Astrocyte of the hippocampus (primary cell): Measurements from ENCODE around the gene TMED9.
"Not testable (repeated sequence)": the region's sequence is repeated elsewhere in the genome, so short reads cannot be mapped to it uniquely, and the experiment has no call there.

ENCODE experiments used
- DNase-seq: peaks from one replicate; pipeline ENCODE4 v3.0.0; 2011; ENCODE audit warnings: low read depth, low spot score

The TMED9 gene

GRCh38 chr5:177592010-177592834 is at the start of gene TMED9:
TSS of gene TMED9 (plus strand) at chr5:177592203. CDS start at chr5:177592215, 12 bp downstream.
- peak; percentile 96 for DNase-seq

GRCh38 chr5:177542816-177543465 is 49.1 kb upstream of the TMED9 start:
- DNase-seq: no peak

GRCh38 chr5:177545487-177546257 is 46.3 kb upstream of the TMED9 start:
- DNase-seq: no peak

GRCh38 chr5:177546258-177546741 is 45.7 kb upstream of the TMED9 start:
- DNase-seq: peak; percentile 93

- no peak for DNase-seq
These were observed 44.3 kb upstream of the TMED9 start for GRCh38 chr5:177547736-177548135.

- DNase-seq: no peak
These were observed 43.5 kb upstream of the TMED9 start for GRCh38 chr5:177548495-177548894.

- no peak for DNase-seq
These were observed 41.9 kb upstream of the TMED9 start for GRCh38 chr5:177550122-177550521.

- peak; percentile 25 for DNase-seq
These were observed 39.1 kb upstream of the TMED9 start for GRCh38 chr5:177552839-177553455.

- DNase-seq: peak; percentile 59
These were observed 38.2 kb upstream of the TMED9 start for GRCh38 chr5:177553671-177554429.

GRCh38 chr5:177554474-177555111 is 37.4 kb upstream of the TMED9 start, which contains the start of gene FAM193B:
TSS of gene FAM193B (minus strand) at chr5:177554563. CDS start at chr5:177554458, 105 bp downstream.
- DNase-seq: peak; percentile 97

- no peak for DNase-seq
These were observed 36.8 kb upstream of the TMED9 start for GRCh38 chr5:177555228-177555627.

- DNase-seq: no peak
These were observed 36.3 kb upstream of the TMED9 start for GRCh38 chr5:177555665-177556064.

- DNase-seq: no peak
These were observed 34.9 kb upstream of the TMED9 start for GRCh38 chr5:177557041-177557647.

- no peak for DNase-seq
These were observed 34.2 kb upstream of the TMED9 start for GRCh38 chr5:177557796-177558195.

GRCh38 chr5:177559446-177559941 is 32.5 kb upstream of the TMED9 start:
- DNase-seq: not testable (repeated sequence)

GRCh38 chr5:177565046-177565445 is 27.0 kb upstream of the TMED9 start:
- no peak for DNase-seq

GRCh38 chr5:177568326-177568725 is 23.7 kb upstream of the TMED9 start:
- DNase-seq: no peak

- DNase-seq: no peak
These were observed 22.1 kb upstream of the TMED9 start for GRCh38 chr5:177569894-177570293.

- DNase-seq: no peak
These were observed 16.5 kb upstream of the TMED9 start for GRCh38 chr5:177575488-177575887.

- no peak for DNase-seq
These were observed 15.8 kb upstream of the TMED9 start for GRCh38 chr5:177576169-177576568.
